Neural cell (in vitro differentiated cells): ENCODE results near the gene AQP3.

Source experiments
- EP300 ChIP-seq: fragments of 450-650 bp; conservative IDR thresholded peaks from 2 replicates; pipeline ENCODE4 v1.6.1; 2014; ENCODE audit warnings: antibody characterized with exemption, mild to moderate bottlenecking, moderate library complexity; ENCODE audit not compliant: poor library complexity, severe bottlenecking
- EZH2 ChIP-seq: fragments of 200-600, 300-800 bp; shearing (Covaris generic), sonication (generic); IDR thresholded peaks from 2 replicates; pipeline ENCODE4 v1.6.1; 2014; ENCODE audit warnings: antibody characterized with exemption, low read length, borderline replicate concordance, mild to moderate bottlenecking; ENCODE audit not compliant: insufficient read depth, poor library complexity, severe bottlenecking
- MXI1 ChIP-seq: fragments of 450-650 bp; conservative IDR thresholded peaks from 2 replicates; pipeline ENCODE4 v1.6.1; 2014; ENCODE audit warnings: antibody characterized with exemption, mild to moderate bottlenecking; ENCODE audit not compliant: poor library complexity, severe bottlenecking
- POLR2AphosphoS5 ChIP-seq: IDR thresholded peaks from 2 replicates; pipeline ENCODE4 v1.6.1; 2012
- RAD21 ChIP-seq: fragments of 450-650 bp; conservative IDR thresholded peaks from 2 replicates; pipeline ENCODE4 v1.6.1; 2014; ENCODE audit warnings: antibody characterized with exemption, mild to moderate bottlenecking, moderate library complexity
- SMC3 ChIP-seq: fragments of 450-650 bp; conservative IDR thresholded peaks from 2 replicates; pipeline ENCODE4 v1.6.1; 2014; ENCODE audit warnings: antibody characterized with exemption, mild to moderate bottlenecking, moderate library complexity; ENCODE audit not compliant: poor library complexity
- TAF1 ChIP-seq: IDR thresholded peaks from 2 replicates; pipeline ENCODE4 v1.6.1; 2012; ENCODE audit warnings: low read depth
- TF ChIP-seq, protein P1 (sequence below): fragments of 450-650 bp; IDR thresholded peaks from 2 replicates; pipeline ENCODE4 v1.5.1; 2014; ENCODE audit warnings: antibody characterized with exemption, mild to moderate bottlenecking, moderate library complexity; ENCODE audit not compliant: poor library complexity, severe bottlenecking
- TF ChIP-seq, protein P2 (sequence below): IDR thresholded peaks from 2 replicates; pipeline ENCODE4 v1.6.1; 2012; ENCODE audit warnings: borderline replicate concordance

DNA sequence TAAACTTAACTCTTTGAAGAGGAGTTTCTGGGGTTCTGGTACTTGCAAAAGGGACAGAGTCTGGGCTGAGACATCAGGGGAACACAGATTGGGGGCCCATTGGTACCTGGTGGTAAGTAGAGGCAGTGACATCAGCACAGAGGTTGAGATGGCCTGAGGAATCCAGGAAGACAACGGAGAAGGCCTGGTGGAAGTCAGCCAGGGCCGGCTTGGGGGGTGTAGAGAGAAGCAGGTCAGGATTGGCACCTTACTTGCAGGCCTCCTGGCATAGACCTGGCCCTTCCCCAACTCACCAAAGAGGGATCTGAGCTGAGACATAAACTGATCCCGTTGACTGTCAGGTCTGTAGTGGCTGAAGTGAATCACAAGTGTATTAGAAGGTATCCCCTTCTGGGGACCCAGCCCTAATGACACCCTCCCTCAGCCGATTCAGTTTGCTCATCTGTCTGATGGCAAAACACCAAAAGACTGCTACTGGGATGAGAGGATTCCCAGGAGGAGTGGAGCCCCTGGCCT is 20.9 kb upstream of the AQP3 start:
- TF ChIP-seq EZH2 (no peak), POLR2AphosphoS5 (no peak), EP300 (no peak), TAF1 (no peak), RAD21 (no peak), MXI1 (no peak), SMC3 (no peak)
- TF ChIP-seq, protein P1, sequence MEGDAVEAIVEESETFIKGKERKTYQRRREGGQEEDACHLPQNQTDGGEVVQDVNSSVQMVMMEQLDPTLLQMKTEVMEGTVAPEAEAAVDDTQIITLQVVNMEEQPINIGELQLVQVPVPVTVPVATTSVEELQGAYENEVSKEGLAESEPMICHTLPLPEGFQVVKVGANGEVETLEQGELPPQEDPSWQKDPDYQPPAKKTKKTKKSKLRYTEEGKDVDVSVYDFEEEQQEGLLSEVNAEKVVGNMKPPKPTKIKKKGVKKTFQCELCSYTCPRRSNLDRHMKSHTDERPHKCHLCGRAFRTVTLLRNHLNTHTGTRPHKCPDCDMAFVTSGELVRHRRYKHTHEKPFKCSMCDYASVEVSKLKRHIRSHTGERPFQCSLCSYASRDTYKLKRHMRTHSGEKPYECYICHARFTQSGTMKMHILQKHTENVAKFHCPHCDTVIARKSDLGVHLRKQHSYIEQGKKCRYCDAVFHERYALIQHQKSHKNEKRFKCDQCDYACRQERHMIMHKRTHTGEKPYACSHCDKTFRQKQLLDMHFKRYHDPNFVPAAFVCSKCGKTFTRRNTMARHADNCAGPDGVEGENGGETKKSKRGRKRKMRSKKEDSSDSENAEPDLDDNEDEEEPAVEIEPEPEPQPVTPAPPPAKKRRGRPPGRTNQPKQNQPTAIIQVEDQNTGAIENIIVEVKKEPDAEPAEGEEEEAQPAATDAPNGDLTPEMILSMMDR = no peak
- TF ChIP-seq, protein P2, sequence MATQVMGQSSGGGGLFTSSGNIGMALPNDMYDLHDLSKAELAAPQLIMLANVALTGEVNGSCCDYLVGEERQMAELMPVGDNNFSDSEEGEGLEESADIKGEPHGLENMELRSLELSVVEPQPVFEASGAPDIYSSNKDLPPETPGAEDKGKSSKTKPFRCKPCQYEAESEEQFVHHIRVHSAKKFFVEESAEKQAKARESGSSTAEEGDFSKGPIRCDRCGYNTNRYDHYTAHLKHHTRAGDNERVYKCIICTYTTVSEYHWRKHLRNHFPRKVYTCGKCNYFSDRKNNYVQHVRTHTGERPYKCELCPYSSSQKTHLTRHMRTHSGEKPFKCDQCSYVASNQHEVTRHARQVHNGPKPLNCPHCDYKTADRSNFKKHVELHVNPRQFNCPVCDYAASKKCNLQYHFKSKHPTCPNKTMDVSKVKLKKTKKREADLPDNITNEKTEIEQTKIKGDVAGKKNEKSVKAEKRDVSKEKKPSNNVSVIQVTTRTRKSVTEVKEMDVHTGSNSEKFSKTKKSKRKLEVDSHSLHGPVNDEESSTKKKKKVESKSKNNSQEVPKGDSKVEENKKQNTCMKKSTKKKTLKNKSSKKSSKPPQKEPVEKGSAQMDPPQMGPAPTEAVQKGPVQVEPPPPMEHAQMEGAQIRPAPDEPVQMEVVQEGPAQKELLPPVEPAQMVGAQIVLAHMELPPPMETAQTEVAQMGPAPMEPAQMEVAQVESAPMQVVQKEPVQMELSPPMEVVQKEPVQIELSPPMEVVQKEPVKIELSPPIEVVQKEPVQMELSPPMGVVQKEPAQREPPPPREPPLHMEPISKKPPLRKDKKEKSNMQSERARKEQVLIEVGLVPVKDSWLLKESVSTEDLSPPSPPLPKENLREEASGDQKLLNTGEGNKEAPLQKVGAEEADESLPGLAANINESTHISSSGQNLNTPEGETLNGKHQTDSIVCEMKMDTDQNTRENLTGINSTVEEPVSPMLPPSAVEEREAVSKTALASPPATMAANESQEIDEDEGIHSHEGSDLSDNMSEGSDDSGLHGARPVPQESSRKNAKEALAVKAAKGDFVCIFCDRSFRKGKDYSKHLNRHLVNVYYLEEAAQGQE = no peak
